Naive thymus-derived CD4-positive, alpha-beta T cell (primary cell): ENCODE measurements around the gene HBB. TPM values are rescaled to one million over a fixed set of nuclear protein-coding genes. Genes with fewer than 3 reads are reported as not detected.
"Not testable (repeated sequence)": the region's sequence is repeated elsewhere in the genome, so short reads cannot be mapped to it uniquely, and the experiment has no call there.

Experiments used
- ATAC-seq: fragments of 150-1000 bp; cut with Tn5 transposase; 2 replicates; pipeline ENCODE4 v1.10.0; 2021; ENCODE audit warnings: mild to moderate bottlenecking, moderate library complexity
- CTCF ChIA-PET: fragments of 350-600 bp; sonication (Branson Sonifier 250); formaldehyde crosslinking; loops from one replicate; lab custom pipeline; 2021; ENCODE audit warnings: antibody characterized with exemption; lab: Charles Lee
- POLR2A ChIA-PET: fragments of 350-600 bp; sonication (Branson Sonifier 250); formaldehyde crosslinking; loops from one replicate; lab custom pipeline; 2021; ENCODE audit warnings: antibody characterized with exemption, inconsistent platforms; lab: Charles Lee
- DNase-seq, 9 donors: peaks; one replicate each; pipeline versions ENCODE4 v3.0.0 to v3.0.0-alpha.2; 2020 to 2022; ENCODE audit warnings: mixed read lengths in 1 of 9
- H3K27ac ChIP-seq: one replicate; pipeline ENCODE4 v1.7.0; 2013; ENCODE audit warnings: mild to moderate bottlenecking, low read depth, low read length, moderate library complexity
- H3K27me3 ChIP-seq, 2 donors: one replicate each; pipeline ENCODE4 v1.7.0; 2013; ENCODE audit warnings: low read length in 2 of 2, mild to moderate bottlenecking in 2 of 2, moderate library complexity in 2 of 2; ENCODE audit not compliant: control insufficient read depth in 2 of 2, insufficient read depth in 2 of 2
- H3K36me3 ChIP-seq, 3 experiments: 1 replicate in 2 of 3; 2 replicates in 1 of 3; pipeline ENCODE4 v1.7.0; 2013; ENCODE audit warnings: low read length in 3 of 3, mild to moderate bottlenecking in 3 of 3, moderate library complexity in 1 of 3; ENCODE audit not compliant: insufficient read depth in 3 of 3, control insufficient read depth in 2 of 3
- H3K4me1 ChIP-seq, 2 donors: one replicate each; pipeline ENCODE4 v1.7.0; 2013; ENCODE audit warnings: low read length in 2 of 2, mild to moderate bottlenecking in 2 of 2, moderate library complexity in 1 of 2; ENCODE audit not compliant: control insufficient read depth in 2 of 2, insufficient read depth in 2 of 2
- H3K4me3 ChIP-seq: 2 replicates; pipeline ENCODE4 v1.7.0; 2013; ENCODE audit warnings: mild to moderate bottlenecking, low read length
- H3K9me3 ChIP-seq, 3 experiments: 1 replicate in 2 of 3; 2 replicates in 1 of 3; pipeline ENCODE4 v1.7.0; 2013; ENCODE audit warnings: low read length in 3 of 3; ENCODE audit not compliant: control insufficient read depth in 2 of 3
- H3K27ac Mint-ChIP-seq, 9 donors: one replicate each; pipeline ENCODE4 v1.8.0; 2020 to 2022; ENCODE audit warnings: mixed read lengths in 9 of 9, mild to moderate bottlenecking in 8 of 9, moderate library complexity in 5 of 9, inconsistent platforms in 2 of 9
- H3K27me3 Mint-ChIP-seq, 5 donors: one replicate each; pipeline ENCODE4 v1.8.0; 2021 to 2022; ENCODE audit warnings: mixed read lengths in 5 of 5, mild to moderate bottlenecking in 1 of 5
- H3K36me3 Mint-ChIP-seq, 5 donors: one replicate each; pipeline ENCODE4 v1.8.0; 2020 to 2022; ENCODE audit warnings: mixed read lengths in 5 of 5, mild to moderate bottlenecking in 3 of 5, inconsistent platforms in 1 of 5
- H3K4me1 Mint-ChIP-seq, 7 donors: one replicate each; pipeline ENCODE4 v1.8.0; 2020 to 2022; ENCODE audit warnings: mixed read lengths in 7 of 7, mild to moderate bottlenecking in 3 of 7, inconsistent platforms in 1 of 7
- H3K4me3 Mint-ChIP-seq, 10 donors: one replicate each; pipeline ENCODE4 v1.8.0; 2020 to 2022; ENCODE audit warnings: mild to moderate bottlenecking in 10 of 10, mixed read lengths in 10 of 10, moderate library complexity in 6 of 10, inconsistent platforms in 2 of 10
- H3K9me3 Mint-ChIP-seq, 11 donors: one replicate each; pipeline ENCODE4 v1.8.0; 2020 to 2022; ENCODE audit warnings: mixed read lengths in 11 of 11, mild to moderate bottlenecking in 4 of 11, inconsistent platforms in 1 of 11, moderate library complexity in 1 of 11
- intact Hi-C, 2 donors: fragments of 100-400 bp; cut with micrococcal nuclease; formaldehyde crosslinking; loops; one replicate each; pipeline ENCODE4 v1.15.1; 2023
- polyA plus RNA-seq, 2 donors: library from polyadenylated mRNA; unstranded; fragments of 300-500 nt; fragmentation: Illumina TruSeq; gene quantifications; one replicate each; pipeline ENCODE4 v1.2.3, GENCODE V29; 2021
- total RNA-seq, 6 experiments: library from RNA in 5 of 6; stranded (reverse) in 5 of 6; gene quantifications; 1 replicate in 5 of 6; 2 replicates in 1 of 6; pipeline ENCODE4 v1.2.3 and lab custom pipeline; 2021 to 2026

HBB gene
- total and polyA plus RNA-seq, 7 experiments from 2014 or later = 0.67 to 56.2 (median 0.95) TPM; not detected in 3

GRCh38 chr11:5248498-5248897 is 21.6 kb upstream of the HBB start:
- intact Hi-C loops, H3K9me3 Mint-ChIP-seq, H3K4me3 ChIP-seq, H3K36me3 ChIP-seq, POLR2A ChIA-PET, H3K27ac Mint-ChIP-seq, H3K27me3 ChIP-seq, H3K9me3 ChIP-seq, H3K4me1 ChIP-seq, H3K4me3 Mint-ChIP-seq, H3K36me3 Mint-ChIP-seq, H3K27ac ChIP-seq, DNase-seq, CTCF ChIA-PET, H3K4me1 Mint-ChIP-seq, ATAC-seq: not testable (repeated sequence)
- peaks cover 5 to 37% (median 17%) of the 10 kb centered on the region in 5 donors for H3K27me3 Mint-ChIP-seq

DNA sequence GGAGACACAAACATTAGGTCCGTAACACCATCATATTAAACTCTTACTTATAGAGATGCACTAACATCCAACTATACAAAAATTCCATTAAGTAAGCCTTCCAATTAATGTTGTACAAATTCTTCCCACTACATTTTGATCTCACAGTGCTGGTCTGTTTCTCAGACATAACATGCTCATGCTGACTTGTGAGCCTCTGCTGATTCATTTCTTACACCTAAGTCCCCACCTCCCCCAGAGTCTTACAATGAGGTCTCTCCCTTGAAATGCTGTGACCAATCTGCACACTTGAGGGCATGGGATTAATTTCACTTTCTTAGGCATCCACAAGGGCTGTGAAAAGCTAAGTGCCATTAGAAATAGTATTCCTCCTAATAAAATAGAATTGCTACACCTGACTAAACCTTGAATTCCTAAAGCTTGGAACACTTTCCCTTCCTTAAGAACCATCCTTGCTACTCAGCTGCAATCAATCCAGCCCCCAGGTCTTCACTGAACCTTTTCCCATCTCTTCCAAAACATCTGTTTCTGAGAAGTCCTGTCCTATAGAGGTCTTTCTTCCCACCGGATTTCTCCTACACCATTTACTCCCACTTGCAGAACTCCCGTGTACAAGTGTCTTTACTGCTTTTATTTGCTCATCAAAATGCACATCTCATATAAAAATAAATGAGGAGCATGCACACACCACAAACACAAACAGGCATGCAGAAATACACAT is 20.8 kb upstream of the HBB start:
- no peak for ATAC-seq
- ChIA-PET POLR2A (no interaction called here), CTCF (no interaction called here)
- Mint-ChIP-seq H3K27me3 (peaks cover 5 to 32% (median 13%) of the 10 kb centered on the region in 5 donors), H3K36me3 (no peaks in the 10 kb centered on the region), H3K4me3 (no peak overlapping the region), H3K27ac (no peak overlapping the region), H3K9me3 (no peaks in the 10 kb centered on the region), H3K4me1 (no peaks in the 10 kb centered on the region)
- H3K36me3 ChIP-seq = no peaks in the 10 kb centered on the region
- intact Hi-C loops = no loop called here
- no peaks in the 10 kb centered on the region for H3K4me1 ChIP-seq
- H3K9me3 ChIP-seq = no peaks in the 10 kb centered on the region
- no peak for DNase-seq
- H3K4me3 ChIP-seq = no peak overlapping the region
- no peak overlapping the region for H3K27ac ChIP-seq
- no peaks in the 10 kb centered on the region for H3K27me3 ChIP-seq

DNA sequence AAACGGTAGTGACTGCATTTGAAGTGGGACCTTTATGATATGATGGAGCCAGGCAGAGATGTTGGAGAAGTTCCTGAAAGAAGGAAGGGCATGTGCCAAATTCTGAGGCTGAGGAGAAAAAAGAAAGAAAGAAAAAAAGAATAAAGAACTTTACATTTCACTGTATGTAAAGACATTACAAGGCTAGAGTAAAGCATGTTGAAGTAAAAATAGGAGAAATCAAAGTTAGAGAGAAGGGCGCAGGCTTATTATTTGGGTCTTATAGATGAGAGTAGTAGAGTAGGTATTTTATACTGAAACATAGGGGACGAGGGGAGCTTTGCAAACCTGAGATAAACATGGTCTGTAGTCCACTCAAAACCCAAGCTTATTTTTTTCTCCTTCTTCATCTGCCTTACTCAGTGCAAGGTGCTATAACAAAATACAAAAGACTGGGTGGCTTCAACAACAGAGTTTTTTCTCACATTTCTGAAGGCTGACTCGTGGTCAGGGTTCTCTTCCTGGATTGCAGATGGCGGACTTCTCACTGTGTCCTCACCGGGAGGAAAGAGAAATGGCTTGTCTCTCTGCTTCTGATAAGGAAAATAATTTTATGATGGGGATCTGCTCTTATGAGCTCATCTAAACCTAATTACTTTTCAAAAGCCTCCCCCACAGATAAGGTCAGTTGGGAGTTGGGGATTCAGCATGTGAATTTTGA is 20.1 kb upstream of the HBB start:
- POLR2A ChIA-PET = no interaction called here

DNA sequence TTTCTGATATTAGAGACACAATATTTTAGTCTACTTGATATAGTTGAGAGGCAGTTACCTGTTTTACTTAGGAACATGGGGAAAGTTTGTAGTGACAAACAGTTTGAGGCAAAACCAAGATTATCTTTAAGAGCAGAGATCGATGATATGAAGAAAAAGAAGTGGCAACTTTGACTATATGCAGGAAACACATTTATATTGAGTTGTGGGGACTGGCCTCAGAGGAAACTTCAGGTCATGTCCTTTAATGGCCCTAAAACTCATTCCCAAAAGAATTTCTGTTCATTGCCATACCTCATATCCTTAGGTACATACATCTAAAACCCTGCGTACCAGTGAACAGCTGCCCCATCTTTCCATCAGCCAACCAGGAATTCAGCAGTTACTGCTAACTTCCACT is 18.3 kb upstream of the HBB start:
- H3K4me1 Mint-ChIP-seq = no peaks in the 10 kb centered on the region
- ATAC-seq (no peak), DNase-seq (no peak)
- H3K27me3 ChIP-seq = peaks cover 0 to 3% of the 10 kb centered on the region in 2 donors
- H3K4me3 ChIP-seq = no peak overlapping the region
- H3K27ac Mint-ChIP-seq = no peak overlapping the region
- no peak overlapping the region for H3K27ac ChIP-seq
- H3K9me3 Mint-ChIP-seq = peaks cover 0 to 1% (median 0%) of the 10 kb centered on the region in 11 donors
- no peak overlapping the region for H3K4me3 Mint-ChIP-seq
- CTCF ChIA-PET = no interaction called here
- intact Hi-C loops = no loop called here
- POLR2A ChIA-PET = no interaction called here
- H3K9me3 ChIP-seq = no peaks in the 10 kb centered on the region
- peaks cover 5 to 29% (median 12%) of the 10 kb centered on the region in 5 donors for H3K27me3 Mint-ChIP-seq
- no peaks in the 10 kb centered on the region for H3K36me3 Mint-ChIP-seq
- no peaks in the 10 kb centered on the region for H3K36me3 ChIP-seq
- no peaks in the 10 kb centered on the region for H3K4me1 ChIP-seq

More for the DNA sequence above, 20.1 kb upstream of the HBB start:
- Mint-ChIP-seq H3K9me3 (no peaks in the 10 kb centered on the region), H3K27ac (no peak overlapping the region), H3K36me3 (no peaks in the 10 kb centered on the region), H3K4me1 (no peaks in the 10 kb centered on the region), H3K4me3 (no peak overlapping the region), H3K27me3 (peaks cover 5 to 31% (median 12%) of the 10 kb centered on the region in 5 donors)
- CTCF ChIA-PET = no interaction called here
- no peak for ATAC-seq
- H3K27ac ChIP-seq = no peak overlapping the region
- no peak for DNase-seq
- H3K27me3 ChIP-seq = no peaks in the 10 kb centered on the region
- intact Hi-C loops = no loop called here
- H3K36me3 ChIP-seq = no peaks in the 10 kb centered on the region
- no peaks in the 10 kb centered on the region for H3K9me3 ChIP-seq
- no peaks in the 10 kb centered on the region for H3K4me1 ChIP-seq
- no peak overlapping the region for H3K4me3 ChIP-seq

DNA sequence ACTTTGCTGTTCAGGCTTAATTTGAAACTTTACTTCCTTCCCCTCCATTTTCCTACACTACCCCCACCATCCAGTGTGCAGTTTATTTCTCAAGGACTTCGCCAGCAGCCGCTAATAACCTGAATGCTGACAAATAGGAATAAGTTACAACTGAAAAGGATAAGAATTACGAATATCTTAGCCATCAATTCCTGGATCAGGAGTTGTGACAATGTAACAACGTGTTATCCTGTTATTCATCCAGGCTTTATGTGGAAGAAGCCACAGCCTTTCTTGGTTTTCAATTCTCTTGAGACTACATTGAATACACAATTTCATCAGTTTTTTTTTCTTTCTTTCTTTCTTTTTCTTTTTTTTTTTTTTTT is 16.9 kb upstream of the HBB start:
- DNase-seq = no peak
- no peaks in the 10 kb centered on the region for H3K36me3 Mint-ChIP-seq
- no peaks in the 10 kb centered on the region for H3K4me1 Mint-ChIP-seq
- ChIA-PET CTCF (no interaction called here), POLR2A (no interaction called here)
- no peak for ATAC-seq
- no peak overlapping the region for H3K27ac ChIP-seq
- no peak overlapping the region for H3K4me3 ChIP-seq
- H3K9me3 Mint-ChIP-seq = peaks cover 0 to 1% (median 0%) of the 10 kb centered on the region in 11 donors
- intact Hi-C loops = no loop called here
- no peaks in the 10 kb centered on the region for H3K9me3 ChIP-seq
- peaks cover 5 to 28% (median 19%) of the 10 kb centered on the region in 5 donors for H3K27me3 Mint-ChIP-seq
- no peak overlapping the region for H3K27ac Mint-ChIP-seq
- no peak overlapping the region for H3K4me3 Mint-ChIP-seq
- no peaks in the 10 kb centered on the region for H3K4me1 ChIP-seq
- H3K36me3 ChIP-seq = no peaks in the 10 kb centered on the region
- H3K27me3 ChIP-seq = peaks cover 0 to 3% of the 10 kb centered on the region in 2 donors

DNA sequence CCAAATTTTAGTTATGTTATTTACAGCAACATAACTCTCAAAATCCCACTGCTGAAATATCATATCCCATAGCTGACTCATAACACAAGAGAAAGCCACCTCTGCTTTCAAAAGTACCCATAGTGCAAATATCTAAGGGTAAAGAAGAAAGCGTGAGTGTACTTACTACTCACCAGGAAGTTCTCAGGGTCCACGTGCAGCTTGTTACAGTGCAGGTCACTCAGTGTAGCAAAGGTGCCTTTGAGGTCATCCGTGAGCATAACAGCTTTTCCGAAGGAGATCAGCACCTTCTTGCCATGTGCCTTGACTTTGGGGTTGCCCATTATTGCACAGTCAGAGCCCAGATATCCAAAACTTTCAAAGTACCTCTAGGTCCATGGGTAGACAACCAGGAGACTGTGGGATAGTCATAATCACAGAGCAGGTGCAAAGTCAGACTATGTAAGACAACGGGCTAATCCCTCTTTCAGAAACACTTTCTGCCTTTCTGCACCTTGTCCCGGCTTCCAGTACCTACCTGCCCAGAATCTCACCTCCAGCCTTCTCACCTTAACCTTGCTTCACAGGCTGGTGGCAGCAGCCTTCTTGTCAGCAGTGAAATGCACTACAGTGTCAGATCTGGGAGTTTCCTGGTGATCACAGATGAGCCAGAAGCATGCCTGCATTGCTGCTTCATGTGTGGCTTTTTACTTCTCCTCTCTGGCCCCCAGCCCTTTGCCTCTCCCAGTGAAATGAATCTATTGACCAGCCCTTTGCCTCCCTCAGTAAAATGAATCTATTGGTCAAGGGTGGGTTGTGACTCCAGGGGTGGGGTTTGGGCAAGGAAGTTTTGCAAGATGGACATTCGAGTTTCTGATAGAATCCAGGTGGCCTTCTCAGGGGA is 16.3 kb upstream of the HBB start:
- Histone ChIP-seq H3K4me1 (no peaks in the 10 kb centered on the region), H3K9me3 (no peaks in the 10 kb centered on the region), H3K27ac (no peak overlapping the region), H3K4me3 (no peak overlapping the region), H3K27me3 (peaks cover 0 to 3% of the 10 kb centered on the region in 2 donors), H3K36me3 (no peaks in the 10 kb centered on the region)
- Mint-ChIP-seq H3K9me3 (peaks cover 0 to 1% (median 0%) of the 10 kb centered on the region in 11 donors), H3K36me3 (no peaks in the 10 kb centered on the region), H3K4me1 (no peaks in the 10 kb centered on the region), H3K27me3 (peaks cover 5 to 31% (median 24%) of the 10 kb centered on the region in 5 donors), H3K27ac (no peak overlapping the region), H3K4me3 (no peak overlapping the region)
- intact Hi-C loops = no loop called here
- ChIA-PET CTCF (no interaction called here), POLR2A (no interaction called here)
- ATAC-seq (no peak), DNase-seq (no peak)
